CD4-positive, alpha-beta T cell (primary cell): ENCODE measurements around the gene PRADC1. TPM values are rescaled to one million over a fixed set of nuclear protein-coding genes. Genes with fewer than 3 reads are reported as not detected.

Experiments
- ATAC-seq: fragments of 200-7000 bp; cut with Tn5 transposase; one replicate; pipeline ENCODE4 v1.10.0; 2022; ENCODE audit warnings: mild to moderate bottlenecking; ENCODE audit not compliant: poor library complexity
- CTCF ChIA-PET: fragments of 350-600 bp; sonication (Branson Sonifier 250); formaldehyde crosslinking; loops from one replicate; lab custom pipeline; 2021; ENCODE audit warnings: antibody characterized with exemption, inconsistent platforms; lab: Charles Lee
- POLR2A ChIA-PET: fragments of 350-600 bp; sonication (Branson Sonifier 250); formaldehyde crosslinking; loops from one replicate; lab custom pipeline; 2021; ENCODE audit warnings: antibody characterized with exemption, inconsistent platforms; lab: Charles Lee
- DNase-seq, 14 experiments: peaks; one replicate each; pipeline ENCODE4 v3.0.0-alpha.2; 2013 to 2020; ENCODE audit warnings: mixed read lengths in 2 of 14
- H3K27ac ChIP-seq, 2 donors: one replicate each; pipeline versions ENCODE4 v1.5.1 to v1.7.0; 2013; ENCODE audit warnings: low read length in 2 of 2, low read depth in 1 of 2, mild to moderate bottlenecking in 1 of 2
- H3K27me3 ChIP-seq, 2 experiments: 1 replicate in 1 of 2; 2 replicates in 1 of 2; pipeline versions ENCODE4 v1.6.1 to v1.7.0; 2013; ENCODE audit warnings: low read length in 2 of 2, control low read depth in 1 of 2, mild to moderate bottlenecking in 1 of 2, moderate library complexity in 1 of 2; ENCODE audit not compliant: insufficient read depth in 2 of 2, control insufficient read depth in 1 of 2
- H3K36me3 ChIP-seq: one replicate; pipeline ENCODE4 v1.6.1; 2013; ENCODE audit warnings: low read length, control low read depth; ENCODE audit not compliant: insufficient read depth
- H3K4me1 ChIP-seq: one replicate; pipeline ENCODE4 v1.6.1; 2013; ENCODE audit warnings: low read length, control low read depth; ENCODE audit not compliant: insufficient read depth
- H3K4me3 ChIP-seq: one replicate; pipeline ENCODE4 v1.5.1; 2013; ENCODE audit warnings: mild to moderate bottlenecking, low read length, moderate library complexity
- H3K9me3 ChIP-seq, 2 experiments: 1 replicate in 1 of 2; 2 replicates in 1 of 2; pipeline versions ENCODE4 v1.6.1 to v1.7.0; 2013; ENCODE audit warnings: low read length in 2 of 2, mild to moderate bottlenecking in 2 of 2, control low read depth in 1 of 2, moderate library complexity in 1 of 2; ENCODE audit not compliant: control insufficient read depth in 1 of 2, insufficient read depth in 1 of 2
- H3K27ac Mint-ChIP-seq: one replicate; pipeline ENCODE4 v1.8.0; 2020; ENCODE audit warnings: mixed read lengths
- H3K27me3 Mint-ChIP-seq: one replicate; pipeline ENCODE4 v1.8.0; 2021; ENCODE audit warnings: mixed read lengths
- H3K36me3 Mint-ChIP-seq: one replicate; pipeline ENCODE4 v1.8.0; 2021; ENCODE audit warnings: low read depth, mixed read lengths
- H3K4me1 Mint-ChIP-seq: one replicate; pipeline ENCODE4 v1.8.0; 2021; ENCODE audit warnings: low read depth, mixed read lengths
- H3K4me3 Mint-ChIP-seq: one replicate; pipeline ENCODE4 v1.8.0; 2020; ENCODE audit warnings: mild to moderate bottlenecking, mixed read lengths
- H3K9me3 Mint-ChIP-seq: one replicate; pipeline ENCODE4 v1.8.0; 2020; ENCODE audit warnings: mixed read lengths
- intact Hi-C, 2 experiments: fragments of 100-400 bp; cut with DNase I in 1 of 2; cut with micrococcal nuclease in 1 of 2; formaldehyde crosslinking; loops; one replicate each; pipeline versions ENCODE4 v1.15.1 to v1.9.0; 2023 to 2025; cut with DNase I, micrococcal nuclease
- total RNA-seq, 174 experiments: library from RNA in 2 of 174; stranded (reverse) in 2 of 174; gene quantifications; one replicate each; pipeline ENCODE4 v1.2.3 and lab custom pipeline; 2021 to 2026
- TF ChIP-seq, protein P1 (sequence below): fragments of 200-600 bp; IDR thresholded peaks from one replicate; pipeline ENCODE4 v1.8.0; 2022; ENCODE audit warnings: antibody characterized with exemption, mild to moderate bottlenecking

PRADC1 gene
- total RNA-seq, 2 experiments from 2014 or later: 2.9 to 3.0 TPM

GRCh38 chr2:73272270-73272669 lies 39.2 kb upstream of the PRADC1 start:
- H3K27ac Mint-ChIP-seq: no peak overlapping the region
- Histone ChIP-seq H3K4me3 (no peak overlapping the region), H3K27me3 (no peaks in the 10 kb centered on the region), H3K9me3 (no peaks in the 10 kb centered on the region), H3K4me1 (peaks cover 7% of the 10 kb centered on the region), H3K36me3 (no peaks in the 10 kb centered on the region), H3K27ac (no peak overlapping the region)
- no peaks in the 10 kb centered on the region for H3K9me3 Mint-ChIP-seq
- no peak overlapping the region for H3K4me3 Mint-ChIP-seq
- TF ChIP-seq, protein P1, sequence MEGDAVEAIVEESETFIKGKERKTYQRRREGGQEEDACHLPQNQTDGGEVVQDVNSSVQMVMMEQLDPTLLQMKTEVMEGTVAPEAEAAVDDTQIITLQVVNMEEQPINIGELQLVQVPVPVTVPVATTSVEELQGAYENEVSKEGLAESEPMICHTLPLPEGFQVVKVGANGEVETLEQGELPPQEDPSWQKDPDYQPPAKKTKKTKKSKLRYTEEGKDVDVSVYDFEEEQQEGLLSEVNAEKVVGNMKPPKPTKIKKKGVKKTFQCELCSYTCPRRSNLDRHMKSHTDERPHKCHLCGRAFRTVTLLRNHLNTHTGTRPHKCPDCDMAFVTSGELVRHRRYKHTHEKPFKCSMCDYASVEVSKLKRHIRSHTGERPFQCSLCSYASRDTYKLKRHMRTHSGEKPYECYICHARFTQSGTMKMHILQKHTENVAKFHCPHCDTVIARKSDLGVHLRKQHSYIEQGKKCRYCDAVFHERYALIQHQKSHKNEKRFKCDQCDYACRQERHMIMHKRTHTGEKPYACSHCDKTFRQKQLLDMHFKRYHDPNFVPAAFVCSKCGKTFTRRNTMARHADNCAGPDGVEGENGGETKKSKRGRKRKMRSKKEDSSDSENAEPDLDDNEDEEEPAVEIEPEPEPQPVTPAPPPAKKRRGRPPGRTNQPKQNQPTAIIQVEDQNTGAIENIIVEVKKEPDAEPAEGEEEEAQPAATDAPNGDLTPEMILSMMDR: no peak
- H3K36me3 Mint-ChIP-seq: peaks cover 7% of the 10 kb centered on the region
- intact Hi-C loops: no loop called here
- peaks cover 21% of the 10 kb centered on the region for H3K4me1 Mint-ChIP-seq
- POLR2A ChIA-PET: no interaction called here
- ATAC-seq (no peak), DNase-seq (no peak)
- H3K27me3 Mint-ChIP-seq: no peaks in the 10 kb centered on the region
- CTCF ChIA-PET: no interaction called here

GRCh38 chr2:73269686-73270465 lies 36.8 kb upstream of the PRADC1 start:
- Histone ChIP-seq H3K36me3 (no peaks in the 10 kb centered on the region), H3K4me3 (peak overlapping the region; percentile 58), H3K9me3 (no peaks in the 10 kb centered on the region), H3K27ac (no peak overlapping the region), H3K27me3 (no peaks in the 10 kb centered on the region), H3K4me1 (peaks cover 10% of the 10 kb centered on the region)
- H3K4me1 Mint-ChIP-seq: peaks cover 28% of the 10 kb centered on the region
- H3K27ac Mint-ChIP-seq: peak overlapping the region; percentile 75
- no peaks in the 10 kb centered on the region for H3K9me3 Mint-ChIP-seq
- ATAC-seq (no peak), DNase-seq (no peak)
- ChIA-PET CTCF (interaction anchor here (1.0 to 1.3 kb wide), 2 partner anchors 35 to 57 kb away, joined by 4 read pairs; no protein-coding TSS in a partner anchor), POLR2A (no interaction called here)
- TF ChIP-seq, protein P1: no peak
- no peaks in the 10 kb centered on the region for H3K27me3 Mint-ChIP-seq
- peaks cover 13% of the 10 kb centered on the region for H3K36me3 Mint-ChIP-seq
- H3K4me3 Mint-ChIP-seq: peak overlapping the region; percentile 81
- intact Hi-C loops: loop anchor here (1.0 to 2.0 kb wide), 4 partner anchors 19 to 36 kb away; partner anchors contain the start of gene CCT7 (in 2 of the 2)

GRCh38 chr2:73268830-73269685 lies 36.0 kb upstream of the PRADC1 start:
- POLR2A ChIA-PET: interaction anchor here (0.5 to 1.4 kb wide), 4 partner anchors 25 to 489 kb away, joined by 3 to 17 read pairs (median 4); partner anchors contain the start of genes CCT7, EGR4 and PRADC1
- CTCF ChIA-PET: interaction anchor here (0.6 to 1.3 kb wide), 2 partner anchors 34 to 1744 kb away, joined by 3 to 4 read pairs; no protein-coding TSS in a partner anchor
- Histone ChIP-seq H3K4me3 (peak overlapping the region; percentile 58), H3K27ac (no peak overlapping the region), H3K4me1 (peaks cover 10% of the 10 kb centered on the region), H3K9me3 (no peaks in the 10 kb centered on the region), H3K27me3 (no peaks in the 10 kb centered on the region), H3K36me3 (no peaks in the 10 kb centered on the region)
- intact Hi-C loops: loop anchor here (1.0 to 2.0 kb wide), 4 partner anchors 18 to 35 kb away; partner anchors contain the start of gene CCT7 (in 2 of the 2)
- Mint-ChIP-seq H3K4me1 (peaks cover 28% of the 10 kb centered on the region), H3K27me3 (no peaks in the 10 kb centered on the region), H3K27ac (peak overlapping the region; percentile 75), H3K4me3 (peak overlapping the region; percentile 83), H3K36me3 (peaks cover 18% of the 10 kb centered on the region), H3K9me3 (no peaks in the 10 kb centered on the region)
- peak; percentile 57 to 92 (median 80) for DNase-seq
- TF ChIP-seq, protein P1: peak; percentile 13
- peak; percentile 96 for ATAC-seq
